Stimulated activated effector memory CD8-positive, alpha-beta T cell treated with anti-CD3 and anti-CD28 coated beads, Interleukin-12 subunit alpha, Interleukin-12 subunit beta, amount 100 ng/mL, for 72 hours (primary cell): ENCODE results near the gene JMJD1C.
"Not testable (repeated sequence)": the region's sequence is repeated elsewhere in the genome, so short reads cannot be mapped to it uniquely, and the experiment has no call there.

Experiments used
- ATAC-seq: fragments of 150-1000 bp; cut with Tn5 transposase; 2 replicates; pipeline ENCODE4 v1.10.0; 2021
- DNase-seq, 2 donors: peaks; one replicate each; pipeline ENCODE4 v3.0.0; 2021 to 2022; ENCODE audit warnings: low spot score in 2 of 2
- H3K27ac Mint-ChIP-seq: one replicate; pipeline ENCODE4 v1.8.0; 2022; ENCODE audit warnings: mild to moderate bottlenecking, mixed read lengths
- H3K36me3 Mint-ChIP-seq: one replicate; pipeline ENCODE4 v1.8.0; 2022; ENCODE audit warnings: mild to moderate bottlenecking, mixed read lengths
- H3K4me1 Mint-ChIP-seq: one replicate; pipeline ENCODE4 v1.8.0; 2022; ENCODE audit warnings: mixed read lengths
- H3K4me3 Mint-ChIP-seq: one replicate; pipeline ENCODE4 v1.8.0; 2022; ENCODE audit warnings: mild to moderate bottlenecking, mixed read lengths
- H3K9me3 Mint-ChIP-seq: one replicate; pipeline ENCODE4 v1.8.0; 2022; ENCODE audit warnings: mixed read lengths

The JMJD1C gene

DNA sequence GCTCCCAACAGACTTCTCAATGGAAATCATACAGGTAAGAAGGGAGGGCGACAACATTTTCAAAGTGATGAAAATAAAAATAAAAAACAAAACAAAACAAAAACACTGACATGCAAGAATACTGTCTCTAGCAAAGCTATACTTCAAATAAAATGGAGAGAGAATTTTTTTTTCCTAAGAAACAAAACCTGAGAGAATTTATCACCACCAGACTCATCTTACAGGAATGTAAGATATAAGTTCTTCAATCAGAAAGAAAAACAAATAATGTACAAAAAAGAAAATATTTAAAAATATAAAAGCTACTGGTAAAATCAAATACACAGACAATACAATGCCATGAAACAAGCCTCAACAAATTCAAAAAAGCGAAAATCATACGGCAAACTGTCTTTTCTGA is 219.4 kb downstream of the JMJD1C start:
- ATAC-seq (no peak), DNase-seq (no peak)
- peaks cover 8% of the 10 kb centered on the region for H3K9me3 Mint-ChIP-seq
- peaks cover 28% of the 10 kb centered on the region for H3K36me3 Mint-ChIP-seq
- H3K27ac Mint-ChIP-seq, result peak overlapping the region; percentile 7
- H3K4me1 Mint-ChIP-seq, result peaks cover 43% of the 10 kb centered on the region
- no peak overlapping the region for H3K4me3 Mint-ChIP-seq

DNA sequence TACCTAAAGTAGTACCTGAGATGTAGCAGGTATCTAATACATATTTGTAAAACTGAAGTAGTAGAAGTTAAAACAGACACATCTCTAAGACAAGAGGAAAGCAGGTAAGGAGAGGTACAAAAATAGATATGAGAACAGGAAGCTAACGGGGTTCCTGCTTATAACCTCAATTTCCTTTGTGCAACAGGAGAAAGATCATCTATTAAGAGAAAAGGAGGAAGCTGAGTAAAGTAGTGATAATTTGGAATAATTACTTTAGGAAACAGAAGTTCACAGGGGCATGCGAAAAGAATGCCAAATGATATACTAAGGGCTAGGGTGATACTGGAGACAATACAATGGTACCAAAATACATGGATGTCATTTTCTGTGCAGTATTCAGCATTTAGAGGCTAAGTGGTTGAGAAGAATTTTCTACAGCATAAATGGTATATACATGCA is 223.9 kb downstream of the JMJD1C start:
- Mint-ChIP-seq H3K27ac (peak overlapping the region; percentile 77), H3K36me3 (peaks cover 16% of the 10 kb centered on the region), H3K4me3 (peak overlapping the region; percentile 43), H3K4me1 (peaks cover 67% of the 10 kb centered on the region), H3K9me3 (peaks cover 8% of the 10 kb centered on the region)
- DNase-seq (no peak), ATAC-seq (no peak)

DNA sequence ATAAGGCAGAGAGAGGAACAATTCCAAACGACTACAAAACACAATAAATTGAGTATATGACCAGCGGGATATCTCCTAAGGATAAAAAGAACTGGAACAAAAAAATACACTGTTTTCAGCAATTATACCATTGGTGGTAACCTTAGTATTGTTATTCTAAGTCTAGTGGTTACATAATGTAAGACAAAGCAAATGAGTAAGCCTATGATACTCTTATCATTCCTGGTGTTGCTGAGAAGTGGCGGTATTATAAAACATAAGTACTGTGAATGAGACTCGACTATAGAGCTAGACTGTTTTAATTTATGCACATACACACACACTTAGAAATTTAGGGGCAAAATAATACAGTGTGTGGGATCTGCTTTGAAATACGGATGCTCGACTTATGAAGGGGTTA is 225.0 kb downstream of the JMJD1C start:
- peaks cover 4% of the 10 kb centered on the region for H3K9me3 Mint-ChIP-seq
- peaks cover 13% of the 10 kb centered on the region for H3K36me3 Mint-ChIP-seq
- peak overlapping the region; percentile 43 for H3K4me3 Mint-ChIP-seq
- peaks cover 57% of the 10 kb centered on the region for H3K4me1 Mint-ChIP-seq
- peak overlapping the region; percentile 77 for H3K27ac Mint-ChIP-seq
- no peak for DNase-seq
- peak; percentile 45 for ATAC-seq

DNA sequence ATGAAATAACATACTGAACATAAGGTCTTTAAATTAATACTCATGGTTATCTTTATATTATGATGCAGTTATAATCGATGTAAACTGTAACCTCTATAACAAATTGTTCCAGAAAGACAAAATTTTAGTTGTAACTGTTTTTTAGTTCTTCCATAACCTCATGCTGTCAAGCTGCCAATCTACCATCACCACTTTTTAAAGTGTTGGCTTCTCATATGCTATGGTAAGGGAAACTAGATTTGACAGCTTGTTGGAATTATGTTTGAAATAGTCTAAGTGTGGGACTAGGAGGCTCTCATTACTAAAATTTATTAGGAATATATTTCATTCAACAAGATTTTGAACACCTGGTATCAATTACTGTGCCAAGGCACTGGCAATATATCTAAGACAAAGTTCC is 227.3 kb downstream of the JMJD1C start:
- no peak for ATAC-seq
- Mint-ChIP-seq H3K4me1 (peaks cover 43% of the 10 kb centered on the region), H3K27ac (peak overlapping the region; percentile 4), H3K9me3 (no peaks in the 10 kb centered on the region), H3K36me3 (peaks cover 5% of the 10 kb centered on the region), H3K4me3 (no peak overlapping the region)
- no peak for DNase-seq

DNA sequence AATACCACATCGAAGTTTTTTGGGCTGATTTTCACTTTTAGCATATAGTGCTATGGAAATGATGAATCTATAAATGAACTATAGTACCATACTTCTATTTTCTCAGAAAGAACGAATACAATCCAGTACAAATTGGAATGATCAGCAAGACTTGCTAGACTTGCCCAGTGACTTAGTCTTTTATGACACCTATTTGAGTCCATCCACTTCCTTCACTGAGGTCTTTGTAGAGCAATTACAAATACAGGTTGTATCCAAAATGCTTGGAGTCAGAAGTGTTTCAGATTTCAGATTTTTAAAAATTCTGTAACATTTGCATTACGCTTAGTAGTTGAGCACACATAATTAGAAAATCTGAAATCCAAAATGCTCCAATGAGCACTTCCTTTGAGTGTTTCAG is 228.4 kb downstream of the JMJD1C start:
- no peak for DNase-seq
- Mint-ChIP-seq H3K36me3 (peaks cover 5% of the 10 kb centered on the region), H3K9me3 (no peaks in the 10 kb centered on the region), H3K4me3 (peak overlapping the region; percentile 40), H3K4me1 (peaks cover 40% of the 10 kb centered on the region), H3K27ac (peak overlapping the region; percentile 68)
- no peak for ATAC-seq

DNA sequence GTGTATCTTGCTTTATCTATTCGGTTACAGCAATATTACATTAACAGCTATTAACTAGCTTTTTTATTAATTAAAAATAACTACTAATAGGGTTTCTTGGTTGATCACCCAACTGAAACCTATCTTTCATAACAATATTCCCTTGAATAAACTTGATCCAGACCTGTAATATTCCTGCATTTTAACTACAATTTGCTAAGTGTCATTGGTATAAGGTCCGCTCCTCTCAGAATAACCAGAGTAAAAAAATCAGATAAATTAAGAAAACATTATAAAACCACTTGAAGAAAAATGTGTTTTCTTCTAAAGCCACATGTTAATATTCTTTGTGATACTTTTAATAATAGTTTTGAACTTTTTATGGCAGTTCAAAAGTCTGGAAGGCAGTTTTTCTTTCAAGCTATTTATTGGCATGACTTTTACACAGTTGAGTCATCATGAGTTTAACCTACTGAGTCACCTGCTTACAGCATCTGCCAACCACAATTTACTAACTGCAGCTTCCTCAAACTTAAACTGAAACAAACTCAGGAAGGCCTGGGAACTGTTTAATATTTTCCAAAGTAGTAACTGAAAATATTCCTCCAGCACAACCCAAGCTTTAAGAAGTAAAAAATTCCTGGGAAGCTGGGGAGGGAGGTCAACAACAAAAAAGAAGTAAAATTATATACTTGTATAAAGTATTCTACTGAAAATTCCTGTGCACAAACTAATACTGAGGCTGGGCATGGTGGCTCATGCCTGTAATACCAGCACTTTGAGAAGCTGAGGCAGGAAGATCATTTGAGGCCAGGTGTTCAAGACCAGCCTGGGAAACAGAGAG is 229.5 kb downstream of the JMJD1C start:
- peak overlapping the region; percentile 40 for H3K4me3 Mint-ChIP-seq
- no peak for DNase-seq
- H3K4me1 Mint-ChIP-seq, result peaks cover 32% of the 10 kb centered on the region

DNA sequence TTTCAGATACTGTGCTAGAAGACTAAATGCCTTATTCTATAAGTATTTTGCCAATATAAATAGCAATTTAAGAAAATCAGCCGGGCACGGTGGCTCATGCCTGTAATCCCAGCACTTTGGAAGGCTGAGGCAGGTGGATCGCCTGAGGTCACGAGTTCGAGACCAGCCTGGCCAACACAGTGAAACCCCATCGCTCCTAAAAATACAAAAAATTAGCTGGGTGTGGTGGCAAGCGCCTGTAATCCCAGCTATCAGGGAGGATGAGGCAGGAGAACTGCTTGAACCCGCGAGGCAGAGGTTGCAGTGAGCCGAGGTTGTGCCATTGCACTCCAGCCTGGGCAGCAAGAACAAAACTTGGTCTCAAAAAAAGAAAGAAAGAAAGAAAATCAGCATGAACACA is 230.6 kb downstream of the JMJD1C start:
- not testable (repeated sequence) for H3K9me3 Mint-ChIP-seq, H3K27ac Mint-ChIP-seq, ATAC-seq, H3K4me3 Mint-ChIP-seq, DNase-seq, H3K36me3 Mint-ChIP-seq
- H3K4me1 Mint-ChIP-seq, result peaks cover 20% of the 10 kb centered on the region

More for the DNA sequence above, 229.5 kb downstream of the JMJD1C start:
- peak; percentile 97 for ATAC-seq
- no peaks in the 10 kb centered on the region for H3K9me3 Mint-ChIP-seq
- H3K27ac Mint-ChIP-seq, result peak overlapping the region; percentile 68
- peaks cover 6% of the 10 kb centered on the region for H3K36me3 Mint-ChIP-seq

DNA sequence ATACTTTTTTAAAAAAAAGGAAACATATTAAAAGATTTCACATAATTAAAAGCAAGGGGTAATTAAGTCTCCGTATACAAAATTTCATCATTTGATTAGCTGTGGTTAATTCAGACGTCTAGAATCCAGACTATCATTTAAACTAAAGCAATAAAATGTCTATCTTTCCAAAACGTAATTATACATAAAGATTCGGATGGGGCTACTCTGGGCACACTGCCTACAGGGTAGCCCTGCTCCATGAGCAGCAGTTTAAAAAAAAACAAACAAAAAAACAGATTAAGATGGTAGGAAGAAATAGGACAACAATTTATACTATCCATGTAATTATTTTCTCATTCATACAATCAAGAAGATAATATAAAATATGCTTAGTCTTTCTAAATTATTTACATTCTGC is 236.6 kb downstream of the JMJD1C start:
- H3K9me3 Mint-ChIP-seq, result no peaks in the 10 kb centered on the region
- no peak for DNase-seq
- H3K4me1 Mint-ChIP-seq, result peaks cover 35% of the 10 kb centered on the region
- H3K4me3 Mint-ChIP-seq, result no peak overlapping the region
- H3K27ac Mint-ChIP-seq, result no peak overlapping the region
- peaks cover 11% of the 10 kb centered on the region for H3K36me3 Mint-ChIP-seq
- no peak for ATAC-seq

DNA sequence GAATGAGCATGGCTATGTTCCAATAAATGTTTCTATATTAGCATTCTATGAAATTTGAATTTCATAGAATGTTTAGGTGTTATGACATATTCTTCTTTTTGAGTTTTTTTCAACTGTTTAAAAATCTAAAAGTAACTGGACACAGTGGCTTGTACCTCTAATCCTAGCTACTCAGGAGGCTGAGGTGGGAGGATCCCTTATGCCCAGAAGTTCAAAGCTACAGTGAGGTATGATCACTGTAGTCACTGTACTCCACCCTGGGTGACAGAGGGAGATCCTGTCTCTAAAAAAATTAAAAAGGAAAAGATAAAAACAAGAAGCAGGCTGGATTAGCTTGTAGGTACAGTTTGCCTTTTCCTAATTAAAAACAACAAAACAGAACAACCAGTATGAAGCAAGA is 237.5 kb downstream of the JMJD1C start:
- DNase-seq (no peak), ATAC-seq (no peak)
- H3K4me1 Mint-ChIP-seq, result peaks cover 35% of the 10 kb centered on the region
- H3K9me3 Mint-ChIP-seq, result no peaks in the 10 kb centered on the region
- H3K4me3 Mint-ChIP-seq, result peak overlapping the region; percentile 65
- peaks cover 11% of the 10 kb centered on the region for H3K36me3 Mint-ChIP-seq
- no peak overlapping the region for H3K27ac Mint-ChIP-seq

DNA sequence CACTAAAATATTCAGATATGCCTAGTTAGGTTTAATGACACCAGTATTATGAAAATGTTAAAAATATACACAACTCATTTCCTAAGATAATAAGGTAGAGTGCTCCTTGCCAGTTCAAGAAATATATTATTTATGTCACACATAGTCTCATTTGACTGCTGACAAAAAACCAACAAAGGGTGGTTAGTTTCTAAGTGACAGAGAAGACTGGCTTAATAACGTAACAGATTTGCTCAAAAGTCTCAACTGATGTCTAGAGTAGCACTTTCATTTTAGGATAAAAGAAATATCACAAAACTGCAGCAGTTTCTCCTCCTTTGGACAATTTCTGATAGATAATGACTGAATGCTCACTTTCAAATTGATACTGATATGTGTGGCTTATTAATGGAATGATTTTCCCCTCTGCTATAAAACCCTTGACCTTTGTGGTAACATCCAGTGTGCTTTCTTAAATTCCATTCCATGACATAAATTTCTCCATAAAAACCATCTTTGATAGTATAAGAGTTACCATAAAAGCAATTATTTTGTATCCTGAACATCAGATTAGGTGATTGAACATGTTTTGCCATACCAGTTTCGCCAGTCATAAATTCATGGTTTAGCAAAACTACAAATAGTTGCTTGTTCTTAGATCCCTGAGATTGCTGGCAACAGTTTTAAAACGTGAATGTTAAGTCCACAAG is 238.4 kb downstream of the JMJD1C start:
- DNase-seq, result no peak
- Mint-ChIP-seq H3K4me3 (peak overlapping the region; percentile 65), H3K9me3 (no peaks in the 10 kb centered on the region), H3K27ac (peak overlapping the region; percentile 94), H3K4me1 (peaks cover 39% of the 10 kb centered on the region), H3K36me3 (peaks cover 11% of the 10 kb centered on the region)
- peak; percentile 79 for ATAC-seq

DNA sequence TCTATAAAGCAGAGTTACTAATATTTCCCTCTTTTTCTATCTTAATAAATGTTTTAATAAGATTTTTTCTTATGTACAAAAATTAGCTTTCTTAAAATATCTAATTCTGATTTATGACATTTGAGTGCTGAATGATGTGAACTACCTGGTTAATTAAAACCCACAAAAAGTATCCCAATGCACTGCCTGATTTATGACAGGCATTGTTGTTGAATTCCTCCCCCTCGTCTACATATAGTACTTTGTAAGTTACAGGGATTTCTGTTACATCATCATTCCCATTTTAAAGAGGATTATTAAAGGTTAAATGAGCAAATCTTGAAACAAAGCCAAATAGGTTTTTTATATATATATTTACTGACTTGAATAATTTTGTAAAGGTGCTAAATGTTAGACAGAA is 241.5 kb downstream of the JMJD1C start:
- no peak for ATAC-seq
- Mint-ChIP-seq H3K9me3 (no peaks in the 10 kb centered on the region), H3K4me3 (no peak overlapping the region), H3K4me1 (peaks cover 66% of the 10 kb centered on the region), H3K27ac (no peak overlapping the region), H3K36me3 (peaks cover 7% of the 10 kb centered on the region)
- DNase-seq, result no peak

DNA sequence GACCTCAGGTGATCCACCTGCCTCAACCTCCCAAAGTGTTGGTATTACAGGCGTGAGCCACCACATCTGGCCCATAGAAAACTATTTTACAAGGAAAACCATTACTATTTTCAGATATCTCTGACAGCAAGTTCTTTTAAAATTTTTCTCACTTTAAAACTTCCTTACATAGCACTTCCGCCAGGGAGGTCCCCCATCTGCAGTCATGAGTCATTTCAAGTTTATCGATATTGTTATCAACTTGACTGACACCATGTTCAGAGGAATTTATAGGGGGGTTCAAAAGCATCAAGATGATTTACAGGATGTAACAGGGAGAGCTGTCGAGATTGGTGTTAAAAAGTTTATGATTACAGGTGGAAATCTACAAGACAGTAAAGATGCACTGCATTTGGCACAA is 243.8 kb downstream of the JMJD1C start:
- Mint-ChIP-seq H3K9me3 (no peaks in the 10 kb centered on the region), H3K4me3 (peak overlapping the region; percentile 20), H3K27ac (no peak overlapping the region), H3K4me1 (peaks cover 56% of the 10 kb centered on the region), H3K36me3 (peaks cover 11% of the 10 kb centered on the region)
- DNase-seq, result no peak
- ATAC-seq, result peak; percentile 50

DNA sequence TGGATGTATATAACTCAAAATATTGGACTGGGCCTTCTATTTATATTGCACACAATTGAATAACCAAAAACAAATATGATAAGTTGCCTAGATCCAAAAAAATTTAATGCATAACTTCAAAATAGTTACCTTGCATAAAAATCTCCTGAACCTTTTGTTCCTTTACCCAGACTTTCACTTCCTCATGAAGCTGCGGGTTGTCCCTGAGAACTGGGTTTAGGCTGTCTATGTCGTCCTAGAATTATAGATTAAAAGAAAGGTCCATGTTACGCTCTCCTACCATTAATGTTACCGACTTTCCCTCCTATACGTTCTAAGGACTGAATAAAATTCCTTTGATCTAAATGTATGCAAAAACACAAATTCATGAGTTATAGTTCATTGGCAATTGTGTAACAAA is 246.0 kb downstream of the JMJD1C start:
- H3K9me3 Mint-ChIP-seq, result no peaks in the 10 kb centered on the region
- peaks cover 50% of the 10 kb centered on the region for H3K4me1 Mint-ChIP-seq
- DNase-seq (no peak), ATAC-seq (no peak)
- no peak overlapping the region for H3K4me3 Mint-ChIP-seq
- H3K36me3 Mint-ChIP-seq, result peaks cover 26% of the 10 kb centered on the region
- H3K27ac Mint-ChIP-seq, result no peak overlapping the region

DNA sequence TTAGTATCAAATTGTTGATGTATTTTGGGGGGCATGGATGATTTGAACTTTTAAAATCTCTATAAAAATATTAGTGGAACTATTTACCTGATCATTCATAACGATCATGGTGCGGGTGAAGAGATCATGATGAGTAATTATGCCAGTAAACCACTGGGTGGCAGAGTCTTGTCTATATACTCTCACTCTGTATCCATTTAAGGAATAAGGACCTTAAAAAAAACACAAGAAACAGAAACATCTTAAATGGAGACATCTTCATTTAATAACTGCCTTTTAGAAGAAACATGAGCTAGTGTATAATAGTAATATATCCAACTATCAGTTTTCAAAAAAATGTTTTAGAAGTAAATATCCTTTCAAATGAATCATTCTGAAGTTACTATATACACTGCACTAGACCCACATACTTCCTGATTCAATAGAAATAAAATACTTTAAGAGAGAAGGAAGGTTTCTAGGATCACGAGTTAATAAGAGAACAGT is 248.6 kb downstream of the JMJD1C start:
- DNase-seq, result no peak
- H3K4me1 Mint-ChIP-seq, result peaks cover 50% of the 10 kb centered on the region
- H3K27ac Mint-ChIP-seq, result peak overlapping the region; percentile 76
- peaks cover 50% of the 10 kb centered on the region for H3K36me3 Mint-ChIP-seq
- peak overlapping the region; percentile 21 for H3K4me3 Mint-ChIP-seq
- H3K9me3 Mint-ChIP-seq, result no peaks in the 10 kb centered on the region
- ATAC-seq, result peak; percentile 89

DNA sequence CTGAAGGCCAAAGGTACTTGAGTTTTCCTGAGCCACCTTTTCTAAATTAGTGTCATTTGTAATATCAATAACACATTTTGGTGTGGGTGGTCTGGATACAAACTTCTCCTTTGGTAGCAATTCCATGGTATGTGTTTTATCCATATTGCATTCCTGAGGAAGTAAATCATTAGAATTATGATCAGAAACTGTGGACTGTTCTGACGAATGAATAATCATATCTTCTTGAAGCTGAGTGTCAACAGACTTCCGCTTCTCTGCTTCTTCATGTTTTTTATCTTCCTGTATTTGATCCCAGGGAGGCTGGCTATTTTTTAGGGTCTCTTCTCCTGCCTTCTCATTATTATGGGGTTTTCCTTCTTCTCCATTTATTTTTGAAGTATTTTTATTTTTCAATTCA is 251.2 kb downstream of the JMJD1C start:
- no peak overlapping the region for H3K4me3 Mint-ChIP-seq
- no peak overlapping the region for H3K27ac Mint-ChIP-seq

DNA sequence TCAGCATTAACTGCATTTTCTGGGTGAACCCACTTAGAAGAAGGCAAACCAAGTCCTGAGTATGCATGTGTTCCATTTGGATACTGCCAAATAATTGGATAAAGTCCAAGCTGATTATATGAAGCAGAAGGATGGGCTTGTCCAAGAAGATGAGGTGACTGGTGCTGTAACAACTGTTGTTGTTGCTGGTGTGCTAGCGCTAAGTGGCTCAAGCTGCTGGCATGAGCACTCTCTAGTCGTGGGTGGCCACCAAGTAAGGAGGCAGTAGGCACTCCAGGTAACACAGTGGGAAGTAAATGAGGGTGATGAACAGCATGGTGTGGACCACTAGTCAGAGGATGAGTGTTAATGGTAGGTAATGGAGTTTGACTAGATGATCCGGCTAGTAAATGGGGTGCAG is 252.3 kb downstream of the JMJD1C start:
- Mint-ChIP-seq H3K36me3 (peaks cover 78% of the 10 kb centered on the region), H3K9me3 (peaks cover 4% of the 10 kb centered on the region), H3K4me3 (no peak overlapping the region), H3K27ac (no peak overlapping the region), H3K4me1 (peaks cover 36% of the 10 kb centered on the region)
- ATAC-seq (no peak), DNase-seq (no peak)

More for the DNA sequence above, 251.2 kb downstream of the JMJD1C start:
- Mint-ChIP-seq H3K4me1 (peaks cover 42% of the 10 kb centered on the region), H3K9me3 (peaks cover 4% of the 10 kb centered on the region), H3K36me3 (peaks cover 70% of the 10 kb centered on the region)
- ATAC-seq (no peak), DNase-seq (no peak)
